Fibroblast of skin of left quadriceps (primary cell): ENCODE results near the gene IL12RB2.
A peak's percentile ranks its signal among the peaks of the same experiment; 100 is the strongest.
"Not testable (repeated sequence)": the region's sequence is repeated elsewhere in the genome, so short reads cannot be mapped to it uniquely, and the experiment has no call there.

ENCODE experiments used
- DNase-seq, 2 experiments: peaks; one replicate each; pipeline ENCODE4 v3.0.0-alpha.2; 2013; ENCODE audit warnings: low read depth in 2 of 2

The IL12RB2 gene

DNA sequence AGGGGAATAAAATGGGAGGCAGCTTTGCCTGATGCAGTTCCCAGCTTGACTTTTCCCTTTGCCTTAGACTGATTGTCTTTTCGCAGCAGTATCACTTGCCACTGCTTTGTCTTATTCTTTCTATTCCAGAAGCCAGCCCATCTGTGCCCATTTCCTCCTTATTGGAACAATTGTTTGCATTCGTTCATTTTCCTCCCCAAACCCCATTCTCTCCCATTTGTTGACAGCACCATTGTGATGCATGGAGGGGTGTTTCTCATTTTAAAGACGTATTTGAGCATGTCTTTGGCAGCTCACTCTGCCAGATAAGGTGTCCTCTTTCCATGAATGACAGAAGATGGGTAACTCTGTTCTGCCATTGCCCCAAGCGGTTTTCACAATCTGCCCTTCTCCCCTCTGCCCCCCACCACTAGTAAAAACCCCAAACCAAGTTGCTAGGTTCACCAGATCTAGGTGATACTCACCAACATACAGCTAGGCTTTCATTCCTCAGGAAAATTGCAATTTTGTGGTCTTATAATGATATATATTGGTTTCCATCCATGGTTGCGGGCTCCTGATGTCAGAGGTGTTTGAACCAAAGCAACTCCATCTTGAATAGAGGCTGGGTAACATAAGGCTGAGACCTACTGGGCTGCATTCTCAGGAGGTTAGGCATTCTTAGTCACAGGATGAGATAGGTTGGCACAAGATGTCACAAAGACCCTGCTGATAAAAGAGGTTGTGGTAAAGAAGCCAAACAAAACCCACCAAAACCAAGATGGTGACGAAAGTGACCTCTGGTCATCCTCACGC is 91.7 kb downstream of the IL12RB2 start:
- DNase-seq, result no peak

GRCh38 chr1:67400029-67400786 is 92.5 kb downstream of the IL12RB2 start:
- not testable (repeated sequence) for DNase-seq

- no peak for DNase-seq
Observed at GRCh38 chr1:67401443-67401842, 93.8 kb downstream of the IL12RB2 start.

- DNase-seq, result no peak
Observed at GRCh38 chr1:67404212-67404620, 96.5 kb downstream of the IL12RB2 start.

GRCh38 chr1:67405473-67406245 is 98.0 kb downstream of the IL12RB2 start:
- no peak for DNase-seq

DNA sequence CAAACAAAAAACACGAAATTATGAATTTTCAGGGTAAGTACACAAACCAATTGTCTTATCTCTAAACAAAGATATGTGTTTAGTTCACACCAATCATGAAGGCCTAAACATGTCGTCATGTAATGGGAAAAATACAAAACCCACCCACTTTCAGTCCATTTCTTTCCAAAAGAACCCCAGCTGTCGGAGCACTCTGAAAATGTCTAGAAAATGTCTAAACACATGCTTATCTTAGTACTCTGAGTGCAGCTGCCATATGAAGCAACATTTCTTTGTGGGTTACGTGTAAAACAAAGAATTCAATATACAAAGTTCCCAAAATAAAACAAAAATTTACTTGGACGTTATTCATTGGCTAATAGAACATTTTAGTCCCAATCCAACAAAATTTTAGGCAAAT is 99.8 kb downstream of the IL12RB2 start:
- DNase-seq, result no peak

- DNase-seq, result no peak
Observed at GRCh38 chr1:67408148-67408547, 100.5 kb downstream of the IL12RB2 start.

- not testable (repeated sequence) for DNase-seq
Observed at GRCh38 chr1:67413101-67413500, 105.4 kb downstream of the IL12RB2 start.

GRCh38 chr1:67414574-67414973 is 106.9 kb downstream of the IL12RB2 start:
- DNase-seq, result no peak

GRCh38 chr1:67415041-67415440 is 107.4 kb downstream of the IL12RB2 start:
- DNase-seq, result no peak

DNA sequence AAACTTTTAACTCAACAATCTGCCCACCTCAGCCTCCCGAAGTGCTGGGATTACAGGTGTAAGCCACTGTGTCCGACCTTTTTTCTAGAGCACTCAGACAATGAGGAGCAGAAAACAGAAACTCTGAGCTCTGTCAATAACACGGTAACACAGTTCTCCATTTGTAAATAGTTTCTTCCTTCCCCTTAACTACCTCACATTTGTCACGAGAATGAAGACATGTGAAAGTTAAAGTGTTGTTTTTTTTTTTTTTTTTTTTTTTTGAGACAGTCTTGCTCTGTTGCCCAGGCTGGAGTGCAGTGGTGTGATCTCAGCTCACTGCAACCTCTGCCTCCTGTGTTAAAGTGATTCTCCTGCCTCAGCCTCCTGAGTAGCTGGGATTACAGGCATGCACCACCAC is 110.1 kb downstream of the IL12RB2 start:
- DNase-seq, result not testable (repeated sequence)

- no peak for DNase-seq
Observed at GRCh38 chr1:67418839-67419586, 111.3 kb downstream of the IL12RB2 start.

DNA sequence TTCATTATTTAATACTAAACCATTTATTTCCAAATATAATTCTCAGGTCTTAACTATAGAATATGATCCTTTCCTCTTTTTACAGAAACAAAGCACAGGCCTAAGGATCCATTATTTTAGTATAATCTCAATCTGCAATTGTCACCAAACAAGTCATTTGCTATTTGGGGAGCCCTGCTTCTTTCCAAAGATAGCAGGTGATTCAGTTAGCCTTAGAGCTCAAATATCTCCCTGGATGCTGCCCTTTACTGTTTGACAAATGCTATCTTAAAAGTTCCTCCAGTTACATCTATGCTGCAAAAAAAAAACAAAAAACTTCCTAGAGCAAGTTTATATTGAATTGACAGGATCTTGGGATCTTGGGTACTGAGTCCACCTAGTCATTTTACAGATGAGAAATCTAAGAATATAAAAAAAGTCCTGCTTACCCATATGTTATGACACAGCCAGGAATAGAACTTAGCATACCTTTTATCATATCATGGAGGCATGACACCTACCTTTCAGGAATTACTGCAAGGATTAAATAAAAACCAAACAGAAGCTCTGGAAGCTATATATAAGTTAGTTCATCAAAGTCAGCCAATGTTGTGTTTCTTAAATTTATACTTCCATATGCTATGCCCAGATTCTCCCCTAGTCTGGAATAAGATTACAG is 113.3 kb downstream of the IL12RB2 start:
- no peak for DNase-seq

DNA sequence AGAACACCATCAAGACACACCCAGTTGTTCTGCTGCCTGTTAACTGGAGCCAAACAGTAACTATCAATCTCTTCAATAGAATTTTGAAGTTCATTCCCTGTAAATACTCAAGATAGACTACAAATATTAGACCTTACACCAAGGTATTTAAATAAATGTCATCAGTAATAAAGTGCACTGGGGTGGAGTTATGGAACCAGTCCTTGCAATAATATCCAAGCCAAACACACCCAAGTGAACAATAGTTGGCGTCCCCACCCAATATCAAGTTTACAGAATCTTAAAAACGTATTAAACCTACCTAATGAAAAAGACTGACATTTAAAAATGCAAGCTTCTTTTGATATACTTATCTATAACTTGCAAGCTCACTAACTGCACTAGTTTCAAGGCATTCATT is 119.8 kb downstream of the IL12RB2 start:
- no peak for DNase-seq

DNA sequence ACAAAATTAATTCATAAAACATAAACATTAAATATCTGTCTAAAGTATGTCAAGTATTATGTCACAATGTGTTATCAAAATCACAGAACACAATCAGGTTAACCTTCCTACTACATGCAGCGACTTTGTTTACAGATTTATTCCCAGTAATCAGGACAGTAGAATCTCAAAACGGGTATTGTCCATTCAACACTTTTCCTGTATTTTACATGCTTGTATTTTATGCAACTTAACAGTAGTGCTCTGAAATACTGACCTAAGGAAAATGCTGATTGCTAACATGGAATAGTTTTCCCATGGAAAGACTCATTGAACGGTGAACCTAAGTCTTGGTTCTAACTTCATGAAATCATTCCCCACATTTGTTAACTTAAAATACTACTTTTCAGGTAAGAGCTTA is 120.3 kb downstream of the IL12RB2 start:
- no peak for DNase-seq

DNA sequence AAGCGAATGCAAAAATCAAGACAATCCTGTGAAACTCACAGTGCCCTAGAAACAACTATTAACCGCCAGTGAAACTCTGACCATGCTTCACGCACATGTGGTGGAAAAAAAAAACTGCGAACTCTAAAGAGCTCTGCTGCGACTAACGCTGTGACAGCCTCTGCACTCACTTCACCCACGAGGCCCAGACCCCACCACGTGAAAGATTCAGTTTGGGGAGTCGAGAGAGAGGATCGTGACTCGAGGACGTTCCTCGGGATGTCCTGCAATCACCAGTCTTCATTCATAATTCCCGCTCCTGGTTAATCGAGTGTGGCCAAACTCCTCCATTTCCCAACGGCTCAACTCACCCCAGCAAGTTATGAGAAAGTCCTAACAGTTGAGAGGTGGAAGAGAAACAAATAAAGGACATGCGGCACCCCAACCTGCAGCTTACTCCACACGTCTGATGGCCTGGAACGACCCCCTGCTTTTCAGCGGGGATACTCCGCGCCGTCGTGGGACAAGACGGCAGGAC is 121.4 kb downstream of the IL12RB2 start:
- no peak for DNase-seq

GRCh38 chr1:67429528-67430357 is 122.1 kb downstream of the IL12RB2 start:
- no peak for DNase-seq

DNA sequence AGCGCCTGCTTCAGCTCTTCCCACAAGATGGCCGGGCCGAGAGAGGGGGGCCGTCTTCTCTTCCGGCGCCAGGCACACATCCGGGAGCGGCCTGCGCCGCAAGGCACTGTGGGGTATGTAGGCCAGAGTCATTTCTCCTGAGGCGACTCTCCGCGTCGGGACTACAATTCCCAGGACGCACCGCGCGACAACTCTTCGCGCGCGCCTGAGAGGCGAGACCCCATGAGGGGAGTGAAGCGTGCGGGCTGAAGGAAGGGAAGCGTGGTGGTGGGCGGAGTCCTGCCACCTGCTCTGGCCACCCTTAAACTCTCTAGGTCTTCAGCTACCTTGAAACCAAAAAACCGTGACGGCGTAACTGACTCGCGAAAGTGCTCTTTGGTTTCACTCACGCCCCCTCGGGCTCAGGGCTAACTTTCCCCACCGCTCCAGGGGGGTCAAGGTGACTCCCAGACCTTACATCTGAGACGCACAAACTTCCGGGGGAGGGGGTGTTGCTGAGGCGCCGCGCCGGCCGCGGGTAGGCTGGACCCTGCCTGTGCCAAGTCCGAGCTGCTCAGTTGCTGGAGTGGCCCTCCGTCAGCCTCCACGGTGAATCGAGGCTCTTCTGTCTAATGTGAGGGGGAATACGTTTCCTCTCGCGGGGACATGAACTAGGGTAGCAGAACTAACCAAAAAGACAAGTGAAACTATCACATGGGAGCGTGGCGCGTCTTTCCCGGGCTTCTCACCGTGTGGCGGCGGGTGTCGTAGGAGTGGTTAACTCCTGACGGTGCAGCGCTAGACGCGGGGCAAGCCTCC is 122.9 kb downstream of the IL12RB2 start, which contains the start of gene SERBP1:
TSS of gene SERBP1 (minus strand) at position 45 of the 798 bp plus-strand sequence. CDS start 102 bp downstream, outside the sequence.
- peak; percentile 91 for DNase-seq
